ENCODE results near the gene ASGR2.
A peak's percentile ranks its signal among the peaks of the same experiment; 100 is the strongest.
"Not testable (repeated sequence)": the region's sequence is repeated elsewhere in the genome, so short reads cannot be mapped to it uniquely, and the experiment has no call there.

Gene ASGR2, protein sequence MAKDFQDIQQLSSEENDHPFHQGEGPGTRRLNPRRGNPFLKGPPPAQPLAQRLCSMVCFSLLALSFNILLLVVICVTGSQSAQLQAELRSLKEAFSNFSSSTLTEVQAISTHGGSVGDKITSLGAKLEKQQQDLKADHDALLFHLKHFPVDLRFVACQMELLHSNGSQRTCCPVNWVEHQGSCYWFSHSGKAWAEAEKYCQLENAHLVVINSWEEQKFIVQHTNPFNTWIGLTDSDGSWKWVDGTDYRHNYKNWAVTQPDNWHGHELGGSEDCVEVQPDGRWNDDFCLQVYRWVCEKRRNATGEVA

DNA sequence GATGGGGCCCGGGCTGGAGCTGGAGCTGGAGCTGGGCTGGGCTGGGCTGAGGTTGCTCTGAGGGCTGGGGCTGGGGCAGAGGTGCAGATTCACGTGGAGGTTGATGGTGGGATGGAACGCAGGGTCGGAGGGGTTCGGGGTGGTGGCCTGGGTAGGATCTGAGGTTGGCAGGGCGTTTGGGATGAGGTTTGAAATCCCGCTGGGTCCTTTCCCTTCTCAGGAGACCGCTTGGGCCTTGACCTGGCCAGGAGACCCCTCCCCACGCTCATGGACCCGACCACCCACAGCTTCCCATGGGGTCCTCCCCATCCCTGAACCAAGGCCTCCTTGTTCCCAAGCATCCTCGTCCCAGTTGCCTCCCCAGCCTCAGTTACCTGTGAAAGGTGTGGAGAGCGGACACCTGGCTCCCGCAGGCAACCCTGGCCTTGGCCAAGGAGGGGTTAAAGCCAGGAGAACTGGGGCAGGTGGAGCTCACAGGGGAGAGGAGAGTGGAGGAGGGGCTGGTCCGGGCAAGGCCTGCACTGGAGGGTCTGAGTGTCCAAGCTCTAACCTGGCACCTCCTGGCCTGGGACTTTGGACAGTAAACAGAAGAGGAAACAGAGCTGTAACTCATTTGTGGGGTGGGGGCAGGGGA is at the start of gene ASGR2:
Gene ASGR2 (minus strand): TSS at position 582 of the 634 bp plus-strand sequence. CDS start 582 bp downstream, outside the sequence.
- no peak for DNase-seq

DNA sequence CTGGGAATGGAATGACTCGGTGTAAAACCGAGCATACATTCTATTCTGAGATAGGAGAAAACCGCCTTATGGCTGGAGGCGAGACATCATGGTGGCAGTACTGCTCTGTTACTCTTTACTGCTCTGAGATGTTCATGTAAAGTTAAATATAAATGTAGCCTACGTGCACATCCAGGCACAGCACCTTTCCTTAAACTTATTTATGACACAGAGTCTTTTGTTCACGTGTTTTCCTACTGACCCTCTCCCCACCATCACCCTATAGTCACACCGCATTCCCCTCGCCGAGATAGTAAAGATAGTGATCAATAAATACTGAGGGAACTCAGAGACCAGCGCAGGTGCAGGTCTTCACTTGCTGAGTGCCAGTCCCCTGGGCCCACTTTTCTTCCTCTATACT is 44.9 kb upstream of the ASGR2 start:
- not testable (repeated sequence) for DNase-seq

DNA sequence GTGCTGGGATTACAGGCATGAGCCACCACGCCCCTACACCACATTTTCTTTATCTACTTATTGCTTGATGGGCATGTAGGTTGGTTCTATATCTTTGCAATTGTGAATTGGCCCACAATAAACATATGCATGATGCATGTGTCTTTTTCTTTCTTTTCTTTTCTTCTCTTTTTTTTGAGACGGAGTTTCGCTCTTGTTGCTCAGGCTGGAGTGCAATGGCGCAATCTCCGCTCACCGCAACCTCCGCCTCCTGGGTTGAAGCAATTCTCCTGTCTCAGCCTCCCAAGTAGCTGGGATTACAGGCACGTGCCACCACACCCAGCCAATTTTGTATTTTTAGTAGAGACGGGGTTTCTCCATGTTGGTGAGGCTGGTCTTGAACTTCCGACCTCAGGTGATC is 43.8 kb upstream of the ASGR2 start:
- DNase-seq: not testable (repeated sequence)

DNA sequence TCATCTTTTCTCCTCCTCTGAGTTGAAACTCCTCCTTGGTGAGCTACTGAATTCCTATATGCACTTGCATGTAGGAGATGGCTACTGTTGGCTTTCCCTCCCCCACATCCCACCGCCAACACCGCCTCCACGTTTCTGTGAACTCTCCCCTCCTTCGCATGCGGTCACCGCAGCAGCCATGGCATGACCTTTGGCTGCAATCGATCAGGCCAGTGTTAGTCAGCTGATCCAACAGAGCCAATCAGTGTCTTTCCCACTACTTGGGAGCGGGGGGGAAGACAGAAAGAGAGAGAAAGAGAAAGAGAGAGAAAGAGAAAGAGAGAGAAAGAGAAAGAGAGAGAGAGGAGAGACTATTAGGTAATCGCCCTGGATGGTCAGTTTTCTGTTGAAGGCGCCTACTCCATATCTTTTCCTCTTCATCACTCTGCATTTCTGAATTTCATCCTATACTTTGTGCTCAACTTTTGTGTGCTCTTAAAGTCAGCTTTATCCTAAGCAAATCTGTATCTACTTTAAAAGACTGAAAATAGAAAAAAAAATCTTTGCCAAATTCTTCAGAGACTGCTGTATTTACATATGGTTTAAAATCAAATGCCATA is 41.8 kb upstream of the ASGR2 start:
- DNase-seq: no peak

DNA sequence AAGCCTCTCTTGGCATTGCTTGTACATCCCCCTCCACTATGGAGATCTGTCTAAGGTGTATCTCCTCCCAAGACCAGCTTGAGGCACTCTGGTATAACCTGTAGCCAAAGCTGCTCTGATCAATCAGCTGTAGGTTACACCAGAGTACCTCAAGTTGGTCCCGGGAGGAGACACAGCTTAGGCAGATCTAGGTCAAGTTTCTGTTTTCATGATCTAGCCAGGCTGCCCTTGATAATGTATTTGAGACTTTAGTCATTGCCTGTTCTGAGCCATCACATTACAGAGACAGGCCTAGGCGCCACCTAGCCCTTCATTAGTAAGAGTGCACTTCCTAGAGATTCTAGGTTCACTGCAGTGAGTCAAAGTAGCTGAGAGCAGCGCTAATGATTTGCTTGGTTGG is 33.1 kb upstream of the ASGR2 start:
- no peak for DNase-seq

DNA sequence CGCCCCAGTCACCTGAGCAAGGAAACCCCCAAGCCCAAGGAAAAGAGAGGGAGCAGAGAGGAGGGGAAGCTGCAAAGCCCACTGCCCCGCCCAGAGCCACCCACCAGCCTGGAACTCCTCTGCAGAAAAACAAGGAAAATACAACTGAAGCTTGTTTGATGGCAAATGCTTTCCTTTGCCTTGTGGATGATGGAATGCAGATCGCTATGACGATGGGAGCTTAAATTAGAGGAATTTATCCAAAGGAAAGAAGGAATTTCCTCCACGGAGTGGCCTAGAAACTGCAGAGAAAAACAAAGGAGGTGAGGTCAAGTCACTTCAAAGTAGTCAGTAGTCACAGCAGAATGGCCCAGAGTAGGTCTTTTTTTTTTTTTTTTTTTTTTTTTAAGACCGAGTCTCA is 31.5 kb upstream of the ASGR2 start:
- no peak for DNase-seq

DNA sequence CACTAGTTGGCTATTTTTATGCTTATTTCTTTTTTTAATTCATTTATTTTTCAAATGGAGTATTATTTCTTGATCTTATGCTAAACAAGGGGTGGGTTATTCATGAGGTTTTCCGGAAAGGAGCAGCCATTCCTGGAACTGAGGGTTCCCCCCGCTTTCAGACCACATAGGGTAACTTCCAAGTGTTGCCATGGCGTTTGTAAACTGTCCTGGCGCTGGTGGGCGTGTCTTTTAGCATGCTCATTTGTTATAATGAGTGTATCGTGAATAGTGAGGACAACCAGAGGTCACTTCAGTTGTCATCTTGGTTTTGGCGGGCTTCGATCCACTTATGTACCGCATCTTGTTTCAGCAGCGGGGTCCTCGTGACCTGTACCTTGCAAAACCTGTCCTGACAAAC is 29.6 kb upstream of the ASGR2 start:
- DNase-seq: no peak

DNA sequence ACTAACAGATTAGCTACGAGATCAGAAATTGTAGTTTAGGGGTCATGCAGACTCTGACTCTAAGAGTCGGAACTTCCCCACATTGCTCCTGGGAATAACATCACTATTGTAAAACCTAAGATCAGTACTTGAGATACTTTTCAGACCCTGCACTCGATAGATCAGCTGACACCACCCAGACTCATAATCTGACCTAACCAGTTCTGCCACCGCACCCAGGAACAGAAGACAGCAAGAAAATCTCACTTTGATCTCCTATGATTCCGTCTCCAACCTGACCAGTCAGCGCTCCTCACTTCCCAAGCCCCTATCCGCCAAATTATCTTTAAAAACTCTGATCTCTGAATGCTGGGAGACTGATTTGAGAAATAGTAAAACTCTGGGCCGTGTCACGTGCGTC is 27.2 kb upstream of the ASGR2 start:
- DNase-seq: no peak

DNA sequence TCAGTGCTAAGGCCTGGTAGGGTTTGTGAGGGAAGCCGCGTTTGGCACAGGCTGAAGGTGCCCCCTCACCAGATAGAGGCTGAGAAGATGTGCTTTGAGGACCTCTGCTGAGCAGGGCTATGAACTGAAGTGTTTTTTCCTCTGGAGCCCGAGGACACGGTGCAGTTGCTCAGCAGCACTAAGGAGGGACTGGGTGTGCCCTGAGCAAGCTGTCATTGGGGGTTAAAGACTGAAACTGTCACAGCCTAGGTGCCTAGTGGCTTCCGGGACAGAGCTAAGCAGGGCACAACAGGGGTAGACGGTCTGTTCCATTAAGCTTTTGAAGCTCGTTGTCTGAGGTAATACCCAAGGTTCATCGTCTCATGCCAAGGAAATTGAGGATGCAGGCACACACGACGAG is 24.8 kb upstream of the ASGR2 start:
- no peak for DNase-seq

DNA sequence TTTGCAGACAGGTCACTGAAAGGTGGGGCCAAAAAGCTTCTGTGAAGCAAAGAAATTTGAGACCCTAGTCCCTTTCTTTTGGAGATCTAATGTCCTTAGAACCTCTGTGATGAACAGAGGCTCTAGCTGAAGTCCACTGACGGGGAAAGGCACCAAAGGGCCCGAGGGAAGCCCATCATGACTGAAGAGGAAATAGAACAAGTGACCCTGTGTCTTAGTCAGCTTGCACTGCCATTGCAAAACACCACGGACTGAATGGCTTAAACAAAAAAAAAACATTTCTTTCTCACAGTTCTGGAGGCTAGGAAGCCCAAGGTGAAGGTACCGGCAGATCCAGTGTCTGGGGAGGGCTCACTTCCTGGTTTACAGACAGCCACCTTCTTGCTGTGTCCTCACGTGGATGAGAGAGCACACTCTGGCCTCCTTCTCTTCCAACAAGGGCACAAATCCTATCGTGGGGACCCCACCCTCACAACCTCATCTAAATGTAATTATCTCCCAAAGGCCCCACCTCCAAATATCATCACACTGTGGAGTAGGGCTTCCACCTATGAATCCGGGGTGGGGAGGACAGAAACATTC is 24.3 kb upstream of the ASGR2 start:
- no peak for DNase-seq

DNA sequence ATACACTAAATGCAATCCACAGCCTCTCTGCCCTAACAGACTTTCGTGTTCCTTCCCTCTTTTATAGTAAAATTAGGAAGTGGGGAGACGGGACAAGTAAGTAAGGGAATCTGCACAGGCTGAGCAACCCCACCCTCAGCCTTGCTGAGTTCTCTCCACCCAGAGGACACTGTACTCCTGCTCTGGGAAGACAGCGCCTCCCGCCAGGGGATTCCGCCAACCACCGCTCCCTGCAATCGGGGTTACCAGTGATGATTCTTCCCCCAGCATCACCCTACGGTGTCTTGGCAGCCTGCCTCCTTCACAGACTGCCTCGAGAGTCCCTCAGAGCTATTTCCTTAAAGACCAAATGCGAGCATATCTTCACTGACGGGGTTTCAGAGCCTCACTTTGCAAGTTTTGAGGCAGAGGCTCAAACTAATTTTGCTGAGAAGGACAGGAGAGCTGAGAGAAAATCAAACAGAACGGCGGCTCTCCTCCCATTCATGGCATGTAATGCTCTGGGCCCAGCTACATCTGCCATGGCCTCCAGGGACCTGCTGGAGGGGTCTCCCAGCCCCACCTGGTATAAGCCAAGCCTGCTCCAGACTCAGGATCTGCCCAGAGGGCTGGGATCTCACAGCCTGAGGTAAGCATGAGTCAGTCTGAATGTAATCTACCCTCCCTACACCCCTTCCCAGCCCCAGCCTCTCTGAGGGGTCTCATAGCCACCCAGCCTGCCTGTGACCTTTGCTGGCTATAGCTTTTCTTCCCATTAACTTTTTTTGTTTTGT is 22.7 kb upstream of the ASGR2 start:
- no peak for DNase-seq

DNA sequence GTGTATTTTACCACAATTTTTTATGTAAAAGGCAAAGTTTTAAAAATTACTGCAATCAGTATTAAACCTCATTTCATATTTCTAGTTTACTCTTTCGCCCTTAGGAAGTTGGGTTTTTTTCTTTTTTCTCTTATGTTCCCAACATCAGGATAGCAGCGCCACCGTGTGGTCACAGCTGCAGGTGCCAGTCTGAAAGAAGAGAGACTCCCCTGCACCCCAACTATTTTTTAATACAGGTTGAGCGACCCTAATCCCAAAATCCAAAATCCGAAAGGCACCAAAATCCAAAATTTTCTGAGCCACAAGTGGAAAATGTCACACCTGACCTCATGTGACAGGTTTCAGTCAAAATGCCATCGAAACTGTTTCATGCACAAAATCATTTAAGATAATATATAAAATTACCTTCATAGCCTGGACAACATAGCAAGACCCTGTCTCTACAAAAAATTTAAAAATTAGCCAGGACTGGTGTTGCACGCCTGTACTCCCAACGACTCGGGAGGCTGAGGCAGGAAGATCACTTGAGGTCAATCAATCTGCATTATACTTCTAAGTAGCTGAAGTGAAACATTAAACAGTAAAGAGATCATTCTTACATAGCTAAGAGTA is 21.8 kb upstream of the ASGR2 start:
- no peak for DNase-seq

DNA sequence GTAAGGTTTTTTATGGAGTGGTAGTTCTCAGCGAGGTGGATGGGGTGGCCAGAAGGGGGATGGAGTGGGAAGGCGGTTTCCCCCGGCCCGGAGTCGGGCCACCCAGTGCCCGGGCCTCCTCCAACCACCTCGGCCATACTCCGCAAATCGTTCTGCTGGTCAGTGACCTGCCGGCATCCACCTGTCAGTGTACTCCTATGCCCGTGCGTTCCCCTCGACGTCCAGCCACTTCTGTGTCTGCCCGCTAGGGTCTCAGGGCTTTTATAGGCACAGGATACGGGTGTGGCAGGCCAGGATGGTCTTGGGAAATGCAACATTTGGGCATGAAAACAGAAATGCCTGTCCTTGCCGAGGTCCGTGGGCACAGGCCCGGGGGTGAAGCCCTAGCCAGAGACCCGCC is 19.3 kb upstream of the ASGR2 start:
- DNase-seq: no peak

DNA sequence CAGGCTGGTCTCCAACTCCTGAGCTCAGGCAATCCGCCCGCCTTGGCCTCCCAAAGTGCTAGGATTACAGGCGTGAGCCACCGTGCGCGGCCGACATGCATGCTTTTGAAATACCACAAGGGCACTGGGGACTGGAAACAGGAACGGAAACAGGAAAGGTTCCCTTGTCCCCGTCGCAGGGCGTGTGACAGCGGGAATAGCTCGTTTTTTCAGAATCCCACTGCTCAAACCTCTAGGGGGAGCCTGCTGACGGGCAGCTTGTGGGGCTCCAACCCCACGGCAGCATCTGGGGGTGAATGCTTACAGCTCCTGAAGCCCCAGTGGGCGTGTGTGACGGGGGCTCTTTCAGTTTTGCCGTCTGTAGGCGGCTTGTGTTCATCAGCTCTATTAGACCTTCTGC is 18.8 kb upstream of the ASGR2 start:
- DNase-seq: peak; percentile 3

DNA sequence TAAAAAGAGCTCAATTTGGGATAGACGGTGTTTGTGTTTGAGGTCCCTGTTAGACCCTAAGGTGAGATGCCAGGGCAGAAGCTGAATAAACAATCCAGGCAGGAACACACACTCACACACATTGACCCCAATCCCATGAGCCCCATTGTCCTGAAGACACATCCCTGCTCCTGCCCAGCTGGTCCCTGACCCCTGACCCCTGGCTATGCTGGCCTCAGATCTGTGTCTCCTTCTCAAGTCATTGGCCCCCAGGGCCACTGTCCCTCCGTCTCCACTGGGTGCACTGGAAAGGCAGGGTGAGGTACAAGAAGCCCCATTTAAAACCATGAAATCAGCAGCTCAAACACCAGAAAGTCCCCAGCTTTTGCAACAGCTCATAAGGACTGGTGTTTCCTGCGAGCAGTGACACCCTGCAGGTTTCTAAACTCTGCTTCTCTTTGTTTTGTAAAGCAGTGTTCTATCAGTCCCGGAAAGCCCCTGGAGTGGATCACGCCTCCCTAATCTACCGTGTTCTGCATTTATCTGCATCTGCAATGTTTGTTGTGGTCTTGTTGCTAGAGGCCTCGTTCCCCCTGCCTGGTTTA is 18.0 kb upstream of the ASGR2 start:
- DNase-seq: peak; percentile 8

DNA sequence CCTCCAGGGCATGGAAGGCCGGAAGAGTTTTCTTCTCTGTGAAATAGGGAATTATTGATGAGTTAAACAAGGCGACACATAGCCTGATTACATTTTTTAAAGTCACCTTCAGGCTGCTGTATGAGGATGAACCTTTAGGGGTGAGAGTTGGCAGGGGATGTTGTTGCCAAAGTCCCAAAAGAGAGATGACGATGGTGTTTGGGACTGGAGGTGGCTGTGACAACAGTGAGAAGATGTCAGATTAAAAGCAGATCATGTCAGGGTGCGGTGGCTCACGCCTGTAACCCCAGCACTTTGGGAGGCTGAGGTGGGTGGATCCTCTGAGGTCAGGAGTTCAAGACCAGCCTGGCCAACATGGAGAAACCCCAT is 16.8 kb upstream of the ASGR2 start:
- DNase-seq: no peak

DNA sequence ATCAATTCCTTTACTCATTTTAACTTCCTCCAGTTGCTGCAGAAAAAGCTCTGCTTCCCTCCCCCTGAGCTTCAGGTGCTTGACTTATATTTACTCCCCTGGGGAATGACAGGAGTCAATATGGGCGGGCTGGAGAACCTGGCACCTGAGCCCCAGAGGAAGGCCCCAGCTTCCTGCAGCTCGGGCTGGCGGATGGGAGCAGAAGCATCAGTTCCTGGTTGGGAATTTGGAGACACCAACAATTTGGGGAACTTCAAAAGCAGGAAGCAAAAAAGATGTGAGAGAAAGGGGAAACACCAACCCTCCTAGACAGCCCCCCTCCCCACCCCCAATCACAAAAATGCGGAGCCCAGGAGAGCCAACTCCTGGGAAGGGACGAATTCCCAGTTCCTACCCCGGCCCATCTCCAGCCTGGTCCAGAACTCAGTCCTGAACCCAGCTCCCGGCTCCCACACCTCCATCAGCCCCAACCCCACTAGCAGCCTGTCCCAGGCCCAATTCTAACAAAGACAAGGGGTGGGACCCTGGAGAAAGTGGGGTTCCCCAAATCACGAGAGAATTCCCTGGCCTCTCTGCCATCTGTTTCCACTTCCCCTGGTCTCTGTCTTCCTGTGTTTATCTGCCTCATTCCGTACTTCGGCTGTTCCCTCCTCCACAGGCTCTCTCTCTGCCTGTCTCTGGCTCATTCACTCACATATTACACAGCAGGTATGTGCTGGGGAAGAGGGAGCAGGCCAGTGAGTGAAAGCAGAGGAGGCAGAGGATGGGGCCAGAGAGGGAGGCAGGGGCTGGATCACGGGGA is 16.2 kb upstream of the ASGR2 start:
- DNase-seq: no peak

DNA sequence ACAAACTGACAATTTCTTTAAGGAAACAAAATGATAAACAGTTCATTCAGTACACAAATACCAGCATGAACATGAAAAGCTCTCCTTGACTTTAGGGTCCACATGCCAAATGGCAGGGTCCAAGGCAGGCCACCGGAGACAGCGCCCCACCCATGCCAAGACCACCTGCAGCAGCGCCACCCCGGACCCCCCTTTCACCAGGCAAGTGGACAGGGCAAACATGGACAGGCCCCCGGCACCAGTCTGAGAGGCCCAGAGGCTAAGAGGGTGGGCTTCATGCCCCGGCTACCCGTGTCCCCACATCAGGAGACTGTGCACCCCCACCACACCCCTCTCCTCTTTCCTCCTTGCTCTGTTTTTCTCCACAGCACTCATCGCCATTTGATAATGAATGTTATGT is 14.7 kb upstream of the ASGR2 start:
- DNase-seq: no peak

DNA sequence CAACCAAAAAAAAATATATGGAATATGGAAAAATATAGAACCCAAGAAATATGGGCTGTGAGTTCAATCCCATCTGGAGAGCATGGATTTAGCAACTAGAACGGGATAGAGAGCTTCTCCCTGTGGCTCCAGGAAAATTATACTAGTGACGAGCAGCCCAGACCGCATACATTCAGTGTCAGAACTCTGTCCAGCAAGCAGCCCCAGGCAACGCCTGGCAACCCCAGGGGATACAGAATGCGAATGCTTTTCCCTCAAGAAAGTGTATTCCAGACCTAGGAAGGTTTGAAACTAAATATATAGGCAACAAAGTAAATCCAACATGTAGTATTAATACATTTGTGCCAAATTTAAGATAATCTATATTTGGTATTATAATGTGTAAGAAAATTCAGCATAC is 13.5 kb upstream of the ASGR2 start:
- no peak for DNase-seq

DNA sequence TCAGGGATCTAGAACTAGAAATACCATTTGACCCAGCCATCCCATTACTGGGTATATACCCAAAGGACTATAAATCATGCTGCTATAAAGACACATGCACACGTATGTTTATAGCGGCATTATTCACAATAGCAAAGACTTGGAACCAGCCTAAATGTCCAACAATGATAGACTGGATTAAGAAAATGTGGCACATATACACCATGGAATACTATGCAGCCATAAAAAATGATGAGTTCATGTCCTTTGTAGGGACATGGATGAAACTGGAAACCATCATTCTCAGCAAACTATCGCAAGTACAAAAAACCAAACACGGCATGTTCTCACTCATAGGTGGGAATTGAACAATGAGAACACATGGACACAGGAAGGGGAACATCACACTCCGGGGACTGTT is 12.9 kb upstream of the ASGR2 start:
- DNase-seq: not testable (repeated sequence)

DNA sequence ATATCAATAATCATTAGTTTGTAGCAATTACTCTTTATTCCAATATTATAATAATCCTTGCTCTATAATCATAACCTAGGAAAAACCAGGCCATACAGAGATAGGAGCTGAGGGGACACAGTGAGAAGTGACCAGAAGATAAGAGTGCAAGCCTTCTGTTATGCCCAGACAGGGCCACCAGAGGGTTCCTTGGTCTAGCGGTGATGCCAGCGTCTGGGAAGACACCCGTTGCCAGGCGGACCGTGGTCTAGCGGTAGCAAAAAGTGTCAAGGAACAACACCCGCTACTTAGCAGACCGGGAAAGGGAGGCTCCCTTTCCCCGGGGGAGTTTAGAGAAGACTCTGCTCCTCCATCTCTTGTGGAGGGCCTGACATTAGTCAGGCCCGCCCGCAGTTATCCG is 11.8 kb upstream of the ASGR2 start:
- not testable (repeated sequence) for DNase-seq

DNA sequence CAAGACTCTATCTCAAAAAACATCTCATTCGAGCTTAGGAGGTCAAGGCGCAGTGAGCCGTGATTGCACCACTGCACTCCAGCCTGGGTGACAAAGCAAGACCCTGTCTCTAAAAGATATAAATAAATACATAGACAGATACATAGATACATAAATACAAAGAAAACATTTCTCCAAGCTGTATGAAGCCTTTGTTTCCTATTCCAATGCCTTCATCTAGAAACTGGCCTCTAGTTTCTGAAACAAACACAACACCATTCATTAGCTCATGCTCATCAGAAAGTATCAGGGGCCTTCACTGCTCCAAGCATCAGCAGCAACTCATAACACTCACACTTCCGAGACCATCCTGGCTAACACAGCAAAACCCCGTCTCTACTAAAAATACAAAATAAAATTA is 10.3 kb upstream of the ASGR2 start:
- no peak for DNase-seq

All from GF-D8 (cell line).